Endothelial cell of umbilical vein (primary cell): Measurements from ENCODE around the gene OR2H2. TPM values are rescaled to one million over a fixed set of nuclear protein-coding genes. Genes with fewer than 3 reads are reported as not detected.

Experiments used
- BruUV-seq: library from RNA; stranded (reverse); fragments of 400-500 nt; replicated peaks from 2 replicates; lab custom pipeline; 2021; lab: Mats Ljungman, UMichigan
- CTCF ChIA-PET: fragments of 300-600, 350-600 bp; sonication (Branson Sonifier 250); formaldehyde crosslinking; loops from one replicate; lab custom pipeline; 2021; ENCODE audit warnings: antibody characterized with exemption, inconsistent platforms; lab: Charles Lee
- POLR2A ChIA-PET: fragments of 300-600, 350-600 bp; sonication (Branson Sonifier 250); formaldehyde crosslinking; loops from one replicate; lab custom pipeline; 2021; ENCODE audit warnings: antibody characterized with exemption, inconsistent platforms; lab: Charles Lee
- DNase-seq: peaks from one replicate; pipeline ENCODE4 v3.0.0-alpha.2; 2011; ENCODE audit warnings: low read depth, low spot score
- FAIRE-seq: peaks from 2 replicates; lab custom pipeline; 2011; peaks lifted over from hg19 to GRCh38; lab: Jason Lieb, UNC
- H2AFZ ChIP-seq: 2 replicates; pipeline ENCODE4 v1.6.0; 2012; ENCODE audit warnings: low read depth, low read length, control low read depth, inconsistent platforms
- H3K27ac ChIP-seq: 2 replicates; pipeline ENCODE4 v1.5.1; 2011; ENCODE audit warnings: low read depth, mild to moderate bottlenecking, control low read depth, low read length, moderate library complexity; ENCODE audit not compliant: insufficient read depth
- H3K27me3 ChIP-seq, 2 experiments: 2 replicates each; pipeline versions ENCODE4 v1.6.0 to v1.6.1; 2011; ENCODE audit warnings: low read length in 2 of 2, mixed read lengths in 1 of 2; ENCODE audit not compliant: control insufficient read depth in 2 of 2, insufficient read depth in 2 of 2
- H3K36me3 ChIP-seq, 2 experiments: 2 replicates in 1 of 2; 3 replicates in 1 of 2; pipeline ENCODE4 v1.5.1; 2011; ENCODE audit warnings: low read length in 2 of 2, mild to moderate bottlenecking in 1 of 2, moderate library complexity in 1 of 2; ENCODE audit not compliant: control insufficient read depth in 2 of 2, insufficient read depth in 2 of 2; ENCODE audit errors: extremely low read depth in 1 of 2
- H3K4me1 ChIP-seq: 3 replicates; pipeline ENCODE4 v1.5.1; 2011; ENCODE audit warnings: mild to moderate bottlenecking, low read length; ENCODE audit not compliant: control insufficient read depth, insufficient read depth; ENCODE audit errors: extremely low read depth
- H3K4me2 ChIP-seq: 2 replicates; pipeline ENCODE4 v1.6.1; 2011; ENCODE audit warnings: low read length, control low read depth, mixed read lengths; ENCODE audit not compliant: insufficient read depth
- H3K4me3 ChIP-seq, 3 experiments: fragments of 200-600 bp in 1 of 3; sonication (generic), shearing (Covaris generic) in 1 of 3; replicated peaks in 1 of 3; 2 replicates each; pipeline ENCODE4 v1.5.1; 2011 to 2016; ENCODE audit warnings: control low read depth in 3 of 3, low read length in 3 of 3, mild to moderate bottlenecking in 2 of 3, inconsistent platforms in 1 of 3, low read depth in 1 of 3, moderate library complexity in 1 of 3; ENCODE audit not compliant: insufficient read depth in 1 of 3
- H3K79me2 ChIP-seq: 2 replicates; pipeline ENCODE4 v1.6.0; 2012; ENCODE audit warnings: low read length, inconsistent platforms; ENCODE audit not compliant: control insufficient read depth, insufficient read depth
- H3K9ac ChIP-seq: replicated peaks from 2 replicates; pipeline ENCODE3; 2011; ENCODE audit warnings: low read length, control low read depth; ENCODE audit not compliant: insufficient read depth; ENCODE audit errors: extremely low read depth
- H3K9me1 ChIP-seq: replicated peaks from 3 replicates; pipeline ENCODE4 v1.6.0; 2011; ENCODE audit warnings: mild to moderate bottlenecking, low read length; ENCODE audit not compliant: control insufficient read depth, insufficient read depth; ENCODE audit errors: extremely low read depth
- H3K9me3 ChIP-seq: replicated peaks from 2 replicates; pipeline ENCODE4 v1.5.1; 2012; ENCODE audit warnings: low read length, inconsistent platforms; ENCODE audit not compliant: control insufficient read depth, insufficient read depth
- H4K20me1 ChIP-seq: replicated peaks from 2 replicates; pipeline ENCODE3; 2011; ENCODE audit warnings: mild to moderate bottlenecking, low read length; ENCODE audit not compliant: control insufficient read depth, insufficient read depth; ENCODE audit errors: extremely low read depth
- CTCF ChIP-seq, 2 donors: IDR thresholded peaks; 1 replicate in 1 of 2; 2 replicates in 1 of 2; pipeline ENCODE4 v1.5.1; 2011; ENCODE audit warnings: low read length in 2 of 2, mild to moderate bottlenecking in 2 of 2, moderate library complexity in 2 of 2, control low read depth in 1 of 2, inconsistent platforms in 1 of 2, low read depth in 1 of 2; ENCODE audit not compliant: insufficient read depth in 1 of 2; ENCODE audit errors: extremely low read depth in 1 of 2
- EZH2 ChIP-seq: IDR thresholded peaks from 2 replicates; pipeline ENCODE4 v1.6.1; 2012; ENCODE audit warnings: borderline replicate concordance, low read depth, mild to moderate bottlenecking, moderate library complexity, low read length, inconsistent platforms; ENCODE audit not compliant: severe bottlenecking
- MAX ChIP-seq: IDR thresholded peaks from 2 replicates; pipeline ENCODE4 v1.6.1; 2011; ENCODE audit not compliant: insufficient read depth, insufficient read length
- MYC ChIP-seq: IDR thresholded peaks from one replicate; pipeline ENCODE4 v1.6.1; 2011; ENCODE audit warnings: mild to moderate bottlenecking, low read depth, low read length
- POLR2AphosphoS5 ChIP-seq: IDR thresholded peaks from 2 replicates; pipeline ENCODE4 v1.6.1; 2012; ENCODE audit warnings: low read depth, mild to moderate bottlenecking, control low read depth, low read length, moderate library complexity; ENCODE audit not compliant: insufficient read depth
- dilution Hi-C: fragments of 300-500 bp; cut with MboI; formaldehyde crosslinking; loops from one replicate; pipeline ENCODE4 v1.15.0; 2019; ENCODE audit warnings: low sequenced_read_pairs; ENCODE audit not compliant: extremely low pct_ligation_motif_present
- intact Hi-C: fragments of 100-400 bp; cut with micrococcal nuclease; formaldehyde crosslinking; loops from one replicate; pipeline ENCODE4 v1.10.0; 2022
- polyA plus RNA-seq, 4 experiments: library from polyadenylated mRNA; depleted of rRNA in 3 of 4; stranded (reverse) in 3 of 4; unstranded in 1 of 4; fragments of >200 nt; gene quantifications; 2 replicates each; pipeline versions ENCODE4 v1.2.1 to v1.2.3, GENCODE V29; 2011 to 2012; ENCODE audit warnings: missing spikeins in 1 of 4
- total RNA-seq: library from RNA; stranded (reverse); gene quantifications from 2 replicates; pipeline ENCODE4 v1.2.3, GENCODE V29; 2021

OR2H2 gene
- total and polyA plus RNA-seq, 2 donors (not counting 3 experiments of a cell fraction or from before 2014, with no cell fraction given), result not detected

- TF ChIP-seq CTCF (IDR thresholded peaks at IDR 0.05; ENCODE audit: extremely low read depth in 1 of 2, insufficient read depth in 1 of 2, low read depth in 1 of 2, low read length in 2 of 2), result peak in 1 of 2 donors; percentile 17
- no peak for TF ChIP-seq MYC
- intact Hi-C loops, result no loop called here
- ChIA-PET CTCF (interaction anchor here (1.0 to 1.1 kb wide), 2 partner anchors 13 to 44 kb away, joined by 3 read pairs; partner anchors contain the start of gene UBD), POLR2A (no interaction called here)
- dilution Hi-C loops, result no loop called here
- Histone ChIP-seq H3K79me2 (no peaks in the 10 kb centered on the region), H3K4me2 (no peak overlapping the region), H3K36me3 (peaks cover 3 to 23% of the 10 kb centered on the region in 2 experiments), H4K20me1 (no peaks in the 10 kb centered on the region), H3K27me3 (no peaks in the 10 kb centered on the region), H3K4me3 (no peak overlapping the region), H3K9me3 (no peaks in the 10 kb centered on the region), H3K4me1 (no peaks in the 10 kb centered on the region), H3K9ac (no peak overlapping the region), H3K27ac (no peak overlapping the region), H3K9me1 (no peaks in the 10 kb centered on the region), H2AFZ (no peak overlapping the region)
- DNase-seq, result no peak
- TSS peak; percentile 20 for BruUV-seq
- no peak for FAIRE-seq
Measured at GRCh38 chr6:29602564-29603361, 17.8 kb downstream of the OR2H2 start.

GRCh38 chr6:29603456-29603855, 18.5 kb downstream of the OR2H2 start:
- Histone ChIP-seq H3K27me3 (no peaks in the 10 kb centered on the region), H3K79me2 (no peaks in the 10 kb centered on the region), H3K4me1 (no peaks in the 10 kb centered on the region), H3K36me3 (peaks cover 3 to 24% of the 10 kb centered on the region in 2 experiments), H2AFZ (no peak overlapping the region), H3K9me1 (no peaks in the 10 kb centered on the region), H3K4me3 (no peak overlapping the region), H3K27ac (no peak overlapping the region), H4K20me1 (no peaks in the 10 kb centered on the region), H3K4me2 (no peak overlapping the region), H3K9me3 (no peaks in the 10 kb centered on the region), H3K9ac (no peak overlapping the region)
- TF ChIP-seq CTCF (IDR thresholded peaks at IDR 0.05; ENCODE audit: extremely low read depth in 1 of 2, insufficient read depth in 1 of 2, low read depth in 1 of 2, low read length in 2 of 2), result no peak
- TF ChIP-seq MYC, result no peak
- TF ChIP-seq MAX, result no peak
- no peak for TF ChIP-seq POLR2AphosphoS5
- no peak for TF ChIP-seq EZH2
- ChIA-PET POLR2A (no interaction called here), CTCF (interaction anchor here (1.0 to 1.1 kb wide), 2 partner anchors 13 to 44 kb away, joined by 3 read pairs; partner anchors contain the start of gene UBD)
- BruUV-seq, result no TSS peak
- DNase-seq (no peak), FAIRE-seq (no peak)
- dilution Hi-C loops, result no loop called here
- intact Hi-C loops, result no loop called here
